Activated CD8-positive, alpha-beta T cell treated with anti-CD3 and anti-CD28 coated beads, Interleukin-2, amount 10 ng/mL, durations not matched to agents 7 days and 5 days (primary cell): ENCODE results near the gene SV2C. TPM values are rescaled to one million over a fixed set of nuclear protein-coding genes. Genes with fewer than 3 reads are reported as not detected.

Source experiments
- ATAC-seq: fragments of 150-1000 bp; cut with Tn5 transposase; one replicate; pipeline ENCODE4 v1.10.0; 2021; ENCODE audit warnings: moderate library complexity
- CTCF ChIA-PET: fragments of 350-600 bp; sonication (Branson Sonifier 250); formaldehyde crosslinking; loops from one replicate; lab custom pipeline; 2021; ENCODE audit warnings: antibody characterized with exemption; lab: Charles Lee
- POLR2A ChIA-PET: fragments of 350-600 bp; sonication (Branson Sonifier 250); formaldehyde crosslinking; loops from one replicate; lab custom pipeline; 2021; ENCODE audit warnings: antibody characterized with exemption; lab: Charles Lee
- DNase-seq: peaks from one replicate; pipeline ENCODE4 v3.0.0-alpha.2; 2020
- H3K27ac Mint-ChIP-seq: one replicate; pipeline ENCODE4 v1.8.0; 2021; ENCODE audit warnings: mild to moderate bottlenecking, mixed read lengths
- H3K27me3 Mint-ChIP-seq: one replicate; pipeline ENCODE4 v1.8.0; 2021; ENCODE audit warnings: low read depth, mixed read lengths
- H3K36me3 Mint-ChIP-seq: one replicate; pipeline ENCODE4 v1.8.0; 2021; ENCODE audit warnings: low read depth, mixed read lengths
- H3K4me1 Mint-ChIP-seq: one replicate; pipeline ENCODE4 v1.8.0; 2021; ENCODE audit warnings: low read depth, mixed read lengths
- H3K4me3 Mint-ChIP-seq: one replicate; pipeline ENCODE4 v1.8.0; 2021; ENCODE audit warnings: mild to moderate bottlenecking, mixed read lengths
- H3K9me3 Mint-ChIP-seq: one replicate; pipeline ENCODE4 v1.8.0; 2022; ENCODE audit warnings: mixed read lengths; ENCODE audit not compliant: insufficient read depth
- total RNA-seq, 2 experiments: library from RNA; stranded (reverse); gene quantifications; one replicate each; pipeline ENCODE4 v1.2.3, GENCODE V29; 2021

SV2C gene
- total RNA-seq, 2 experiments from 2014 or later: 0.03 TPM; not detected in 1

GRCh38 chr5:76245590-76245989 is 162.4 kb downstream of the SV2C start:
- ATAC-seq (no peak), DNase-seq (no peak)
- Mint-ChIP-seq H3K4me3 (no peak overlapping the region), H3K36me3 (no peaks in the 10 kb centered on the region), H3K4me1 (no peaks in the 10 kb centered on the region), H3K27ac (no peak overlapping the region), H3K9me3 (no peaks in the 10 kb centered on the region), H3K27me3 (peaks cover 2% of the 10 kb centered on the region)
- POLR2A ChIA-PET: no interaction called here
- CTCF ChIA-PET: interaction anchor here (1.3 kb wide), 1 partner anchor 11 kb away, joined by 3 read pairs; no protein-coding TSS in a partner anchor

DNA sequence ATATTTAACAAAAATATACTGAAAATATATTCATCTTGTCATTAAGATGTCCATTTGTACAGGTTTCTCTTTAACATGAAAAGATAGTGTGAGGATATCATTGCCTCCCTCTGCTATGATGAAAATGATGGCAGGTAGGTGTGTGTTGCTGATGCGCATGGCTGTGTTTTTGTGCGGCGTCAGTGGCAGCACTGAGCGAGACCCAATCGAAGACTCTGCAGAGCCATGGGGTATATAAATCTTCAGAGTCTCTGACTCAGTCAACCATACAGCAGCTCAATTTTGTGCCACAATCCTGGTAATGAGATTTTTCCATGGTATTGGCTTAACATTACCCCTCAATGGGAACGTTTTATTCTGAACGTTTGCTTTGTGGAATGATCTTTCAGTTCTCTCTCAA is 166.4 kb downstream of the SV2C start:
- no peaks in the 10 kb centered on the region for H3K36me3 Mint-ChIP-seq
- DNase-seq (no peak), ATAC-seq (no peak)
- ChIA-PET CTCF (no interaction called here), POLR2A (no interaction called here)
- H3K27me3 Mint-ChIP-seq: peaks cover 11% of the 10 kb centered on the region
- no peaks in the 10 kb centered on the region for H3K9me3 Mint-ChIP-seq
- H3K4me3 Mint-ChIP-seq: no peak overlapping the region
- H3K27ac Mint-ChIP-seq: no peak overlapping the region
- no peaks in the 10 kb centered on the region for H3K4me1 Mint-ChIP-seq

GRCh38 chr5:76250463-76250862 is 167.3 kb downstream of the SV2C start:
- Mint-ChIP-seq H3K9me3 (no peaks in the 10 kb centered on the region), H3K36me3 (no peaks in the 10 kb centered on the region), H3K27ac (no peak overlapping the region), H3K27me3 (peaks cover 16% of the 10 kb centered on the region), H3K4me3 (no peak overlapping the region), H3K4me1 (no peaks in the 10 kb centered on the region)
- ATAC-seq (no peak), DNase-seq (no peak)
- ChIA-PET CTCF (no interaction called here), POLR2A (no interaction called here)

DNA sequence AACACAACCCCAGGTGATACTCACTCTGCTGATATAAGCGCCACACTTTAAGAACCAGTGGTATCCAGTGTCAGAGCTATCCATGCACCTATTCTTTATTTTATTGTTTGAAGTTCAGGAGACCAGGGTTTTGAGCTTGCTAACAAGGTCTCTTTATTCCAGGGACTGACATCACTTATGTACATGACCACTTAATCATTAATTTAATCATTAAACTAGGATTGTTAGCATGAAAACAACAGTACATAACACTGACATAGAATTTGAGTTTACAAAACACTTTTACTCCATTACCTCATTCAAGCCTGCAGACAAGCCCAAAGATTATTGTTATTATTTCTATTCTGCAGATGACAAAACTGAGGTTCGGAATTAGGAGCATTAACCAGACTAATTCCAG is 168.5 kb downstream of the SV2C start:
- H3K4me1 Mint-ChIP-seq: peaks cover 6% of the 10 kb centered on the region
- CTCF ChIA-PET: no interaction called here
- no peaks in the 10 kb centered on the region for H3K36me3 Mint-ChIP-seq
- H3K9me3 Mint-ChIP-seq: no peaks in the 10 kb centered on the region
- DNase-seq (no peak), ATAC-seq (no peak)
- POLR2A ChIA-PET: no interaction called here
- peaks cover 17% of the 10 kb centered on the region for H3K27me3 Mint-ChIP-seq
- H3K4me3 Mint-ChIP-seq: no peak overlapping the region
- no peak overlapping the region for H3K27ac Mint-ChIP-seq

DNA sequence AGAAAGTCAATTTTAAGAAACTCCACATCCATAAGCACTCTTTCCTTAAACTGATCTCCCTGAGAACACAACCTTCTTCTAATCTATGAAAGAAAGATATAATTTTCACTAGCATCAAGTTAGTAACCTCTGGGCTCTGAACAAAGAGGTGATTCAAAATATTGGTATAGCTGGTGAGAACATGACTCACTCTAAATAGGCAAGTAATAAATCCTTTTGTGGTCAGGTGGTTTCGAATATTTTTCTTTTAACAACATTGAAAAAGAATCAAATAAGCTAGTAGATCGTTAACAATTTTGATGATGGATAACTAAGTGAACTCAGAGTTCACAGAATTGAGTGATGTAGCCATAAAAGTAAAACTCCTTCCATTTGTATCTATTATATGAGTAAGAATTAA is 169.3 kb downstream of the SV2C start:
- Mint-ChIP-seq H3K4me3 (no peak overlapping the region), H3K4me1 (peaks cover 9% of the 10 kb centered on the region), H3K27me3 (peaks cover 17% of the 10 kb centered on the region), H3K36me3 (no peaks in the 10 kb centered on the region), H3K27ac (no peak overlapping the region), H3K9me3 (no peaks in the 10 kb centered on the region)
- no peak for DNase-seq
- CTCF ChIA-PET: interaction anchor here (1.6 kb wide), 1 partner anchor 178 kb away, joined by 5 read pairs; no protein-coding TSS in a partner anchor
- POLR2A ChIA-PET: no interaction called here
- ATAC-seq: no peak

DNA sequence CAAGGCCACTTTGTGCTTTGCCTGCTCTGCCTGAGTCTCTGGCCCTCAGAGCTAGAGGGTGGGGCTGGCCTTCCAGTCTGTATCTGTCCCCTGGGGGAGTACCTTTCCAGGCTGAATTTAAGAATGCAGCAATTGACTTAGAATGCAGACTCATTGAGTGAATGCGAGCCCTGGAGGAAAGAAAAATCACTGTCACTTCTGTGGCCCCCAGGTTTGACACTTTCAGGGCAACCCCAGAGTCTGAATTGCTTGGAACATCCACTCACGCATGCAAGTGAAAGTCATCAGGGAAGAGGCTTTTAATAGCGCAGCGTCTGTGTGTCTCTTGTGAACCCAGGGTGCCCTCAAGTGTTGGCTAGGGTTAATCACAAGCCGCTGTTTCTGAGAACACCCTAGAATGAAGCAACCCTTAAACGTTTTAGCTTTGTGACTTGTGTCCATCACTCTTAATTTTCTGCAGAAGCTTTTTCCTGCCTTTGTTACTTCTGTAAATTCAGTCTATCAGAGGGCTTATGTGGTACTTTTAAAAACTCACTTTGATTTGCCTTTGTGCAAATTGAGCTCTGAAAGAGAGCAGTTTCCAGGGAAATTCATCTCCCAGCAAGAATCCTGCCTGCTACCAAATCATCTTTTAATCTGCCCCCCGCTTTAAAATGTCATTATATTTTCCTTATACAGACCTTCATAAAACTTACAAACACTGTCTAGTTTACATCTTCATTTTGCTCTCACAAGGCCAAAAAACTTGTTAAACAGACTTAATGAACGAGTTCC is 173.1 kb downstream of the SV2C start:
- Mint-ChIP-seq H3K27ac (no peak overlapping the region), H3K4me3 (no peak overlapping the region), H3K4me1 (peaks cover 9% of the 10 kb centered on the region), H3K36me3 (no peaks in the 10 kb centered on the region), H3K9me3 (no peaks in the 10 kb centered on the region), H3K27me3 (peaks cover 15% of the 10 kb centered on the region)
- peak; percentile 79 for DNase-seq
- POLR2A ChIA-PET: no interaction called here
- ATAC-seq: peak; percentile 96
- CTCF ChIA-PET: interaction anchor here (0.6 to 1.5 kb wide), 28 partner anchors 10 to 519 kb away, joined by 3 to 17 read pairs (median 4); no protein-coding TSS in a partner anchor

GRCh38 chr5:76257225-76257833 is 174.1 kb downstream of the SV2C start:
- Mint-ChIP-seq H3K36me3 (peaks cover under 1% of the 10 kb centered on the region), H3K27ac (no peak overlapping the region), H3K27me3 (peaks cover 15% of the 10 kb centered on the region), H3K4me3 (no peak overlapping the region), H3K9me3 (peaks cover under 1% of the 10 kb centered on the region), H3K4me1 (peaks cover 9% of the 10 kb centered on the region)
- ChIA-PET CTCF (interaction anchor here (0.8 to 1.4 kb wide), 12 partner anchors 11 to 286 kb away, joined by 3 to 7 read pairs (median 4); no protein-coding TSS in a partner anchor), POLR2A (no interaction called here)
- peak; percentile 12 for ATAC-seq
- DNase-seq: no peak

DNA sequence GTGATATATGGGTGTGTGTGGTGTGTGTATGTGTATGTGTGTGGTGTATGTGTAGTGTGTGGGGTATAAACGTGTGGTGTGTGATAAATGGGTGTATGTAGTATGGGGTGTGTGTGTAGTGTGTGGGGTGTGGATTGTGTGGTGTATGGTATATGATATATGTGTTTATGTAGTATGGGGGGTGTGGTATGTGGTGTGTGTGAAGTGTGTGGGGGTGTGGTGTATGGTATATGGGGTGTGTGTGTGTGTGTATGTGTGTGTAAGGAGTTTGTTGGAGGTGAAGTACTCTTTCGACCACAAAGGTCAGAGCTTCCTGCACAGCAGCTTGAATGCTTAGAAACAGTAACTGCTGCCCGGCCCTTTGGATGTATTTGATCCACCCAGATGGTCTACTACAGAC is 174.7 kb downstream of the SV2C start:
- CTCF ChIA-PET: interaction anchor here (1.0 to 1.4 kb wide), 2 partner anchors 10 to 83 kb away, joined by 4 to 6 read pairs; no protein-coding TSS in a partner anchor
- DNase-seq: no peak
- H3K36me3 Mint-ChIP-seq: peaks cover 7% of the 10 kb centered on the region
- peak; percentile 34 for ATAC-seq
- POLR2A ChIA-PET: no interaction called here
- H3K27ac Mint-ChIP-seq: no peak overlapping the region
- H3K4me1 Mint-ChIP-seq: peaks cover 9% of the 10 kb centered on the region
- peaks cover 18% of the 10 kb centered on the region for H3K27me3 Mint-ChIP-seq
- H3K9me3 Mint-ChIP-seq: peaks cover 7% of the 10 kb centered on the region
- no peak overlapping the region for H3K4me3 Mint-ChIP-seq

- peaks cover 12% of the 10 kb centered on the region for H3K27me3 Mint-ChIP-seq
- peaks cover 8% of the 10 kb centered on the region for H3K4me1 Mint-ChIP-seq
- H3K36me3 Mint-ChIP-seq: peaks cover 14% of the 10 kb centered on the region
- ChIA-PET POLR2A (no interaction called here), CTCF (interaction anchor here (2.5 kb wide), 1 partner anchor 8 kb away, joined by 11 read pairs; no protein-coding TSS in a partner anchor)
- H3K4me3 Mint-ChIP-seq: no peak overlapping the region
- peaks cover 19% of the 10 kb centered on the region for H3K9me3 Mint-ChIP-seq
- H3K27ac Mint-ChIP-seq: no peak overlapping the region
- ATAC-seq (no peak), DNase-seq (no peak)
Measured at GRCh38 chr5:76264681-76265080, 181.5 kb downstream of the SV2C start.

DNA sequence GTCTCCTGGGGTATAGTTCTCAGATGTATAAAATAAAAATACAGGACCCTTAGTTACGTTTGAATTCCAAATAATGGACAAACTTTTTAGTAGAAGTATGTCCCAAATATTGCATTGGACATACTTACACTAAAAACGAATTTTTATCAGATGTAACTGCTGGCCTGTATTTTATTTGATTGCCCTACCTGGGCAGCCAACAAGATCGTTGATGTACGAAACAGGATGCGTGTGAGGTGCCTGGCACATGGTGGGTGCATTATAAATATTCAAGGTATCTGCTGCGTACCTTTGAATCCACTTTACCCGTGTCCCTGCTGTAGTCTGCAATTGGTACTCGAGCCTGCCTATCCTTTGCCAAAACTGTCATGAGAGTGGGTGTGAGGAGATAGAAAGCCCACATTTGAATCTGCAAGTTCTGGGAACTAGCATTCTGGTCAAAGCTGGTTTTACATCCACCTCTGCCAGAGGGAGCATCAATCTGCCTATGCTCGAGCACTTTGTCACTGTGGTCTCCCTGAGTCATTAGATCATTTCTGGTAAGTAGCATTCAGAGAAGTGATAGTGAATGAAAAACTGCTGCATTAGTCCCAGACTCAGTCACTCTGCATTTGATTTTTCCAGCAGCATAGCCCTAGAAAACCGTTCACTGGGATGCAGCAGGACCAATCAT is 186.2 kb downstream of the SV2C start:
- Mint-ChIP-seq H3K9me3 (no peaks in the 10 kb centered on the region), H3K36me3 (no peaks in the 10 kb centered on the region), H3K27ac (peak overlapping the region; percentile 40), H3K4me3 (no peak overlapping the region), H3K4me1 (peaks cover 21% of the 10 kb centered on the region), H3K27me3 (no peaks in the 10 kb centered on the region)
- CTCF ChIA-PET: interaction anchor here (1.1 to 3.8 kb wide), 2 partner anchors 13 to 275 kb away, joined by 5 to 17 read pairs; no protein-coding TSS in a partner anchor
- ATAC-seq (peak; percentile 87), DNase-seq (peak; percentile 48)
- POLR2A ChIA-PET: interaction anchor here (0.6 kb wide), 1 partner anchor 134 kb away, joined by 3 read pairs; the partner anchor contains the start of gene IQGAP2

GRCh38 chr5:76269932-76270610 is 186.9 kb downstream of the SV2C start:
- ATAC-seq (no peak), DNase-seq (no peak)
- CTCF ChIA-PET: interaction anchor here (1.1 to 3.8 kb wide), 2 partner anchors 14 to 274 kb away, joined by 5 to 17 read pairs; no protein-coding TSS in a partner anchor
- POLR2A ChIA-PET: no interaction called here
- no peaks in the 10 kb centered on the region for H3K9me3 Mint-ChIP-seq
- no peaks in the 10 kb centered on the region for H3K27me3 Mint-ChIP-seq
- peaks cover 21% of the 10 kb centered on the region for H3K4me1 Mint-ChIP-seq
- H3K4me3 Mint-ChIP-seq: no peak overlapping the region
- H3K27ac Mint-ChIP-seq: peak overlapping the region; percentile 11
- H3K36me3 Mint-ChIP-seq: no peaks in the 10 kb centered on the region
